ENCODE data around the gene PTK7. TPM values are rescaled to one million over a fixed set of nuclear protein-coding genes. Genes with fewer than 3 reads are reported as not detected.
A peak's percentile ranks its signal among the peaks of the same experiment; 100 is the strongest.

PTK7 gene
- total RNA-seq, 1 experiment from 2014 or later = 66.0 TPM

DNA sequence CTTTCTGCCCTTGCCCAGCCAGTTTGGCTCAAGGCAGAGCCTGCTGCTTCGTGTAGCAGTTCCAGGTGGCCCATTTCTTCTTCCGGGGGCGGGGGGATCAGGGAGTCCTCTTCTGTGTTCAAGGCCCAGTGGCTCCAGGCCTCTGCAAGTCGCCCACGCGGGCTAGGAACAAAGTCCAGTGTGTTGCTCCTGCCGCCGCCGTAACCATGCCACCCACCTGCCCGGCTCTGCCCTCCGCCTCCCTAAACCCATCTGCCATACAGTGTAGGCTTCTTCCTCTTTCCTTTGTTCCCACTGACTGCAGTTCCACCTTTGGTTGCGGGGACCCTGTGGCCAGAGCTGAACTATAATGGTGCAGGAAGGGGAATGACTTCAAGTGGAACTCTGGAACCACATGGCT lies 51.1 kb downstream of the PTK7 start:
- Mint-ChIP-seq H3K4me1 (ENCODE audit: low read depth, unreplicated experiment) (peaks cover 8% of the 10 kb centered on the region), H3K4me3 (ENCODE audit: low read depth, unreplicated experiment) (no peak overlapping the region), H3K9me3 (ENCODE audit: low read depth, unreplicated experiment) (no peaks in the 10 kb centered on the region), H3K27me3 (ENCODE audit: unreplicated experiment) (no peaks in the 10 kb centered on the region), H3K27ac (ENCODE audit: unreplicated experiment) (no peak overlapping the region), H3K36me3 (ENCODE audit: insufficient read depth, unreplicated experiment) (no peaks in the 10 kb centered on the region)
- TF ChIP-seq, protein P1, sequence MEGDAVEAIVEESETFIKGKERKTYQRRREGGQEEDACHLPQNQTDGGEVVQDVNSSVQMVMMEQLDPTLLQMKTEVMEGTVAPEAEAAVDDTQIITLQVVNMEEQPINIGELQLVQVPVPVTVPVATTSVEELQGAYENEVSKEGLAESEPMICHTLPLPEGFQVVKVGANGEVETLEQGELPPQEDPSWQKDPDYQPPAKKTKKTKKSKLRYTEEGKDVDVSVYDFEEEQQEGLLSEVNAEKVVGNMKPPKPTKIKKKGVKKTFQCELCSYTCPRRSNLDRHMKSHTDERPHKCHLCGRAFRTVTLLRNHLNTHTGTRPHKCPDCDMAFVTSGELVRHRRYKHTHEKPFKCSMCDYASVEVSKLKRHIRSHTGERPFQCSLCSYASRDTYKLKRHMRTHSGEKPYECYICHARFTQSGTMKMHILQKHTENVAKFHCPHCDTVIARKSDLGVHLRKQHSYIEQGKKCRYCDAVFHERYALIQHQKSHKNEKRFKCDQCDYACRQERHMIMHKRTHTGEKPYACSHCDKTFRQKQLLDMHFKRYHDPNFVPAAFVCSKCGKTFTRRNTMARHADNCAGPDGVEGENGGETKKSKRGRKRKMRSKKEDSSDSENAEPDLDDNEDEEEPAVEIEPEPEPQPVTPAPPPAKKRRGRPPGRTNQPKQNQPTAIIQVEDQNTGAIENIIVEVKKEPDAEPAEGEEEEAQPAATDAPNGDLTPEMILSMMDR (IDR thresholded peaks at IDR 0.05; ENCODE audit: unreplicated experiment) = no peak
- CTCF ChIA-PET = interaction anchor here (0.6 kb wide), 1 partner anchor 82 kb away, joined by 3 read pairs; no protein-coding TSS in a partner anchor
- intact Hi-C loops (cut with micrococcal nuclease; ENCODE audit: unreplicated experiment) = no loop called here
- no peak for DNase-seq
- no TSS peak for BruUV-seq (replicated peaks)

DNA sequence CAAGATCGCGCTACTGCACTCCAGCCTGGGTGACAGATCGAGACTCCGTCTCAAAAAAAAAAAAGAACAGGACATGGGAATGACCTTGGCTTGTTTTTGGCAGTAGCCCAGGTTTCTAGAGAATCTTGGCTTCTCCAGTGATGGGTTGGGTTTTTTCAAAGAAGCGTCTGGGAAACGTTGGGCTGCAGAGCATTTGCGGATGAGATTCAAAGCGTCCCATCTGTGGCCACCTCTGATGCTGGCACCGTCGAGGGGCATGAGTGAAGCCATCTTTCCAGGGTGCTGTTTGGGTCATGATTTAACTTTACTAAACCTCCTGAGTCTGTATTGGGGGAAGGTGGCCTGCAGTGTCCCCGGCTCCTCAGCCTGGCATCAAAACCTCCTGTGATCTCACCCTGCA lies 51.8 kb downstream of the PTK7 start:
- Mint-ChIP-seq H3K4me1 (ENCODE audit: low read depth, unreplicated experiment) (peaks cover 8% of the 10 kb centered on the region), H3K9me3 (ENCODE audit: low read depth, unreplicated experiment) (no peaks in the 10 kb centered on the region), H3K27me3 (ENCODE audit: unreplicated experiment) (no peaks in the 10 kb centered on the region), H3K27ac (ENCODE audit: unreplicated experiment) (no peak overlapping the region), H3K36me3 (ENCODE audit: insufficient read depth, unreplicated experiment) (no peaks in the 10 kb centered on the region), H3K4me3 (ENCODE audit: low read depth, unreplicated experiment) (no peak overlapping the region)
- TF ChIP-seq, protein P1 (IDR thresholded peaks at IDR 0.05; ENCODE audit: unreplicated experiment) = no peak
- intact Hi-C loops (cut with micrococcal nuclease; ENCODE audit: unreplicated experiment) = no loop called here
- BruUV-seq (replicated peaks) = no TSS peak
- DNase-seq = no peak
- CTCF ChIA-PET = interaction anchor here (0.6 kb wide), 1 partner anchor 81 kb away, joined by 3 read pairs; no protein-coding TSS in a partner anchor

DNA sequence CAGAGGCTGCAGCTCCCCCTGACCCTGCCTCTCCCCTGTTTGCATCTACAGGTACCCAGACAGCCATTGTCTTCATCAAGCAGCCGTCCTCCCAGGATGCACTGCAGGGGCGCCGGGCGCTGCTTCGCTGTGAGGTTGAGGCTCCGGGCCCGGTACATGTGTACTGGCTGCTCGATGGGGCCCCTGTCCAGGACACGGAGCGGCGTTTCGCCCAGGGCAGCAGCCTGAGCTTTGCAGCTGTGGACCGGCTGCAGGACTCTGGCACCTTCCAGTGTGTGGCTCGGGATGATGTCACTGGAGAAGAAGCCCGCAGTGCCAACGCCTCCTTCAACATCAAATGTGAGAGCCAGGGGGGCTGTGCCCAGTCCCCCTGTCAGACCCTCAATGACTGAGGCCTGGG lies 52.8 kb downstream of the PTK7 start:
- TF ChIP-seq, protein P1 (IDR thresholded peaks at IDR 0.05; ENCODE audit: unreplicated experiment) = no peak
- no peak overlapping the region for H3K27ac Mint-ChIP-seq (ENCODE audit: unreplicated experiment)
- H3K36me3 Mint-ChIP-seq (ENCODE audit: insufficient read depth, unreplicated experiment) = no peaks in the 10 kb centered on the region
- CTCF ChIA-PET = interaction anchor here (0.6 to 2.7 kb wide), 4 partner anchors 14 to 69 kb away, joined by 3 to 16 read pairs (median 8); partner anchors contain the start of genes KLC4 and MRPL2
- H3K9me3 Mint-ChIP-seq (ENCODE audit: low read depth, unreplicated experiment) = no peaks in the 10 kb centered on the region
- peaks cover 8% of the 10 kb centered on the region for H3K4me1 Mint-ChIP-seq (ENCODE audit: low read depth, unreplicated experiment)
- DNase-seq = no peak
- intact Hi-C loops (cut with micrococcal nuclease; ENCODE audit: unreplicated experiment) = loop anchor here (1.0 kb wide), 1 partner anchor 228 kb away; no protein-coding TSS in a partner anchor
- H3K27me3 Mint-ChIP-seq (ENCODE audit: unreplicated experiment) = no peaks in the 10 kb centered on the region
- no TSS peak for BruUV-seq (replicated peaks)
- no peak overlapping the region for H3K4me3 Mint-ChIP-seq (ENCODE audit: low read depth, unreplicated experiment)

DNA sequence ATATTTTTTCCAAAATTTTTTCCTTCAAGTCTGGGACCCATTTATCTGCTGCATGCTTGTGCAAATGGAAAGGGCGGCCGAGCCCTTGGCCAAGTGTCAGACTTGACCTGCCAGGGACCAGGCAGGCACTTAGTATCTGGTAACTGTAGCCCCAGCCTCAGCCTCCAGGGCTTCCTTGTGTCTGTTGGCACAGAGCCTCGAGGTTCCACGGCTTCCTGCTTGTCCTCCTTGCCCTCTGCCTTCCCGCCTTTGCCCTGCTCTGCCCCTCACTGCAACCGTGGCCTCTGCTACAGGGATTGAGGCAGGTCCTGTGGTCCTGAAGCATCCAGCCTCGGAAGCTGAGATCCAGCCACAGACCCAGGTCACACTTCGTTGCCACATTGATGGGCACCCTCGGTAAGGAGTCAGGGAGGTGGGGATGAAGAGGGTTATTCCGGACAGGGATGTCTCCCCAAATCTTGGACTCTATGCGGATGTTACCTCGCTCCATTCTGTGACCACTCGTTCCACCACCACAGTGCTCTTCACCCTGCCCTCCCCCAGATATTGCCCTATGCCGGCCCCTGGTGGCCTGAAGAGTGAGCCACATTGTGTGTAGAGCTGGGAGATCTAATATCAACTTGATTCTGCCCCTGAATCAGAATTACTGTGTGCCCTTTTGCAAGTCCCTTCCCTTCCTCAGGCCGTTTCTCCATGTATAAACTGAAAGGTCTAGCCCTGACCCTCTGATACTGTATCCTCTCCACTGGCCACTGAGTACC lies 53.5 kb downstream of the PTK7 start:
- BruUV-seq (replicated peaks) = no TSS peak
- peaks cover 8% of the 10 kb centered on the region for H3K4me1 Mint-ChIP-seq (ENCODE audit: low read depth, unreplicated experiment)
- no peaks in the 10 kb centered on the region for H3K27me3 Mint-ChIP-seq (ENCODE audit: unreplicated experiment)
- TF ChIP-seq, protein P1 (IDR thresholded peaks at IDR 0.05; ENCODE audit: unreplicated experiment) = peak; percentile 73
- CTCF ChIA-PET = interaction anchor here (0.6 to 2.7 kb wide), 9 partner anchors 10 to 229 kb away, joined by 3 to 16 read pairs (median 4); partner anchors contain the start of genes CNPY3, KLC4, MRPL2 and PTK7
- no peak overlapping the region for H3K27ac Mint-ChIP-seq (ENCODE audit: unreplicated experiment)
- DNase-seq = peak; percentile 72
- no peak overlapping the region for H3K4me3 Mint-ChIP-seq (ENCODE audit: low read depth, unreplicated experiment)
- no peaks in the 10 kb centered on the region for H3K36me3 Mint-ChIP-seq (ENCODE audit: insufficient read depth, unreplicated experiment)
- intact Hi-C loops (cut with micrococcal nuclease; ENCODE audit: unreplicated experiment) = loop anchor here (1.0 kb wide), 2 partner anchors 59 to 228 kb away; no protein-coding TSS in a partner anchor
- H3K9me3 Mint-ChIP-seq (ENCODE audit: low read depth, unreplicated experiment) = no peaks in the 10 kb centered on the region

Data from Calu3 (cell line).